Hematopoietic multipotent progenitor cell treated with erythropoietin and hydrocortisone succinate and interleukin-3 and kit ligand, for 17 days (in vitro differentiated cells): Measurements from ENCODE around the gene SLC1A5.
"Not testable (repeated sequence)": the region's sequence is repeated elsewhere in the genome, so short reads cannot be mapped to it uniquely, and the experiment has no call there.

Experiments used
- DNase-seq: peaks from one replicate; pipeline ENCODE4 v3.0.0-alpha.2; 2015; ENCODE audit warnings: low spot score

Gene SLC1A5

DNA sequence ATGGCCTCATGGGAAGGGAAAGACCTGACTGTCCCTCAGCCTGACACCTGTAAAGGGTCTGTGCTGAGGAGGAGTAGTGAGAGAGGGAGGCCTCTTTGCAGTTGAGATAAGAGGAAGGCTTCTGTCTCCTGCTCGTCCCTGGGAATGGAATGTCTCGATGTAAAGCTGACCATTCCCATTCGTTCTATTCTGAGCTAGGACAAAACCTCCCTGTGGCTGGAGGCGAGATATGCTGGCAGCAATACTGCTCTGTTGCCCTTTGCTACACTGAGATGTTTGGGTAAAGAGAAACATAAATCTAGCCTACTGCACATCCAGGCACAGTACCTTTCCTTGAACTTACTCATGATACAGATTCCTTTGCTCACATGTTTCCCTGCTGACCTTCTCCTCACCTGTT is 19.6 kb downstream of the SLC1A5 start:
- not testable (repeated sequence) for DNase-seq

DNA sequence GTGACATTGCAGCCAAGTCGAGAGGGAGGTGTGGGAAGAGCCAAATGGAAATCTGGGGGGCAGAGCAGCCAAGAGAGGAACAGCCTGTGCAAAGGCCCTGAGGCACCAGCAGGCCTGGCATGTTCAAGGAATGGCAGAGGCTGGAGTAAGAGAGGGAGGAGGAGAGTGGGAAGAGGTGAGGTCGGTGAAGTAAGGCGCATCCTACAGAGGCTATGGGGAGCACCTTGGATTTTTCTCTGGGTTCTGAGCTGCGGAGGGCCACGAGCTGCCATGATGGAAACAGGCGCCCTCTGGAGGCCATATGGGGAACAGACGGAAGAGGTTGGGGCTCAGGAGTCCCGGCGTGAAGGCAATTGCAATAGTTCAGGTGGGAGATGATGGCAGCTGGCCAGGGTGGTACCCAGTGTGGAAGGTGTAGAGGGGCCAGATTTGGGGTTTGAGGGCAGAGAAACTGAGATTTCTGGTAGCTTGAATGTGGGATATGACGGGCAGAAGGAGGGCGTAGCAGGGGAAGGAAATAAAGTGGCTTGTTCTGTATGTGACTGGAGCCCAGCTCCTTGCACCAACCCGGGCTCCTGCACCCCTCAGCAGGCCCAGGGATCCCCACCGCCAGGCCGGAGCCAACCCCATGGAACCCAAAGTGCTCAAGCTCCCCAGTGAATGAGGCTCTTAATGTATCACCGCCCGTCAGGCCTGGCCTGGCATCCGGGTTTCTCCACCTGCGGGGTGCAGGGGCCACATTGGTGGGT is 21.7 kb downstream of the SLC1A5 start:
- DNase-seq = peak; percentile 81

DNA sequence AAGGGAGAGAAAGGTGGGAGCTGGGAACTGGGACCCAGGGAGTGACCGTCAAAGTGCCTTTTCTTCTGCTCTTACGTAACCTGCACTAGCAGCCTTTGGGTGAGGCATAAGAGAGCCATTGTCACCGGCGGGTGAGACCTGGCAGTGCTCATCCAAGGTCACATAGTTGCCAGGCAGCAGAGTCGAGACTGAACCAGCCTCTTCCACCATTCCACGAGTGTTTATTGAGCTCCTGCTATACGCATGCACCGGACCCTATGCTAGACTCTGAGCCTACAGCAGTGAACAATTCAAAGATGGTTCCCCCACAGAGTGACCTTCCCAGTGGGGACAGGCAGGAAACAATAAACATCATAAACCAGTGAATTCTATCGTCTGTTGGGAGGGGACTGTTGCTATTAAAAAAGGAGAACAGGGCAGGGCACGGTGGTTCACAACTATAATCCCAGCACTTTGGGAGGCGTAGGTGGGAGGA is 23.5 kb downstream of the SLC1A5 start:
- DNase-seq = no peak

GRCh38 chr19:46762245-46762890 is 26.0 kb downstream of the SLC1A5 start:
- DNase-seq = no peak

GRCh38 chr19:46761418-46761831 is 27.0 kb downstream of the SLC1A5 start:
- DNase-seq = no peak

- DNase-seq = not testable (repeated sequence)
Measured at GRCh38 chr19:46760897-46761296, 27.5 kb downstream of the SLC1A5 start.

DNA sequence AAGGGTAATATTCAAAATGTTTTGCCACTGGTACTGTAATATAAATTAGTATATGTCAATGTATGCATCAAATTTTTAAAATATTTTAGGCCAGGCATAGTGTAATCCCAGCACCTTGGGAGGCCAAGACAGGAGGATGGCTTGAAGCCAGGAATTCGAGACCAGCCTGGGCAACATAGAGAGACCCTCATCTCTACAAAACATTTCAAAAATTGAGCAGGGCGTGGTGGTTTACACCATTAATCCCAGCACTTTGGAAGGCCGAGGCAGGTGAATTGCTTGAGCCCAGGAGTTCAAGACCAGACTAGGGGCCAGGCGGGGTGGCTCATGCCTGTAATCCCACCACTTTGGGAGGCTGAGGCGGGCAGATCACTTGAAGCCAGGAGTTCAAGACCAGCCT is 28.0 kb downstream of the SLC1A5 start:
- DNase-seq = no peak

GRCh38 chr19:46759817-46760333 is 28.5 kb downstream of the SLC1A5 start:
- no peak for DNase-seq

DNA sequence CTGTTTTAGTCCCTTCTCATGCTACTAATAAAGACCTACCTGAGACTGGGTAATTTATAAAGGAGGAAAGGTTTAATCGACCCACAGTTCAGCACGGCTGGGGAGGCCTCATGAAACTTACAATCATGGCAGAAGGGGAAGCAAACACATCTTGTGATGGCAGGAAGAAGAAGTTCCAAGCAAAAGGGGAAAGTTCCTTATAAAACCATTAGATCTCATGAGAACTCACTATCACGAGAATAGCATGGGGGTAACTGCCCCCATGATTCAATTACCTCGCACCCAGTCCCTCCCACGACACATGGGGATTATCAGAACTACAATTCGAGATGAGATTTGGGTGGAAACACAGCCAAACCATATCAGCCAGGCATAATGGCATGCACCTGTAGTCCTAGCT is 29.2 kb downstream of the SLC1A5 start:
- no peak for DNase-seq

GRCh38 chr19:46756544-46756888 is 31.9 kb downstream of the SLC1A5 start:
- DNase-seq = no peak

DNA sequence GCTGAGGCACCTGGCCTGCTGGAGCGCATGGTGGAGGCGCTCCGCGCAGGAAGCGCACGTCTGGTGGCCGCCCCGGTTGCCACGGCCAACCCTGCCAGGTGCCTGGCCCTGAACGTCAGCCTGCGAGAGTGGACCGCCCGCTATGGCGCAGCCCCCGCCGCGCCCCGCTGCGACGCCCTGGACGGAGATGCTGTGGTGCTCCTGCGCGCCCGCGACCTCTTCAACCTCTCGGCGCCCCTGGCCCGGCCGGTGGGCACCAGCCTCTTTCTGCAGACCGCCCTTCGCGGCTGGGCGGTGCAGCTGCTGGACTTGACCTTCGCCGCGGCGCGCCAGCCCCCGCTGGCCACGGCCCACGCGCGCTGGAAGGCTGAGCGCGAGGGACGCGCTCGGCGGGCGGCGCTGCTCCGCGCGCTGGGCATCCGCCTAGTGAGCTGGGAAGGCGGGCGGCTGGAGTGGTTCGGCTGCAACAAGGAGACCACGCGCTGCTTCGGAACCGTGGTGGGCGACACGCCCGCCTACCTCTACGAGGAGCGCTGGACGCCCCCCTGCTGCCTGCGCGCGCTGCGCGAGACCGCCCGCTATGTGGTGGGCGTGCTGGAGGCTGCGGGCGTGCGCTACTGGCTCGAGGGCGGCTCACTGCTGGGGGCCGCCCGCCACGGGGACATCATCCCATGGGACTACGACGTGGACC is 32.4 kb downstream of the SLC1A5 start:
- no peak for DNase-seq

DNA sequence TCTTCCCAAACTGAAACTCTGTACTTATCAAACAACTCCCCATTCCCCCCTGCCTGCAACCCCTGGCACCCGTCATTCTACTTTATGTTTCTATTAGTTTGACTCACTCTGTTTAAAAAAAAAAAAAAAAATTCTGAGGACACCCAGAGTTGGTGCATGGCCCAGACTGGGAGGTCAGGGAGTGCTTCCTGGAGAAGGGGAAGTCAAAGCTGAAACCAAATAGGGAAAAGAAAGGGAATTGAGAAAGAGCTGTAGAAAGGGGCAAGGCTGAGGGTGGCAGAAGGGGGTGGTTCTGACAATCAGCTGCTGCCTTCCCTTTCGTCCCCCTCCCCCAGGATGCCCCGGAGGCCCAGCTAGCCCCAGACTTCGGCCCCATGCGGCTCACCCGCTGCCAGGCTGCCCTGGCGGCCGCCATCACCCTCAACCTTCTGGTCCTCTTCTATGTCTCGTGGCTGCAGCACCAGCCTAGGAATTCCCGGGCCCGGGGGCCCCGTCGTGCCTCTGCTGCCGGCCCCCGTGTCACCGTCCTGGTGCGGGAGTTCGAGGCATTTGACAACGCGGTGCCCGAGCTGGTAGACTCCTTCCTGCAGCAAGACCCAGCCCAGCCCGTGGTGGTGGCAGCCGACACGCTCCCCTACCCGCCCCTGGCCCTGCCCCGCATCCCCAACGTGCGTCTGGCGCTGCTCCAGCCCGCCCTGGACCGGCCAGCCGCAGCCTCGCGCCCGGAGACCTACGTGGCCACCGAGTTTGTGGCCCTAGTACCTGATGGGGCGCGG is 33.1 kb downstream of the SLC1A5 start:
- no peak for DNase-seq

- peak; percentile 80 for DNase-seq
Measured at GRCh38 chr19:46753420-46754155, 34.8 kb downstream of the SLC1A5 start.

DNA sequence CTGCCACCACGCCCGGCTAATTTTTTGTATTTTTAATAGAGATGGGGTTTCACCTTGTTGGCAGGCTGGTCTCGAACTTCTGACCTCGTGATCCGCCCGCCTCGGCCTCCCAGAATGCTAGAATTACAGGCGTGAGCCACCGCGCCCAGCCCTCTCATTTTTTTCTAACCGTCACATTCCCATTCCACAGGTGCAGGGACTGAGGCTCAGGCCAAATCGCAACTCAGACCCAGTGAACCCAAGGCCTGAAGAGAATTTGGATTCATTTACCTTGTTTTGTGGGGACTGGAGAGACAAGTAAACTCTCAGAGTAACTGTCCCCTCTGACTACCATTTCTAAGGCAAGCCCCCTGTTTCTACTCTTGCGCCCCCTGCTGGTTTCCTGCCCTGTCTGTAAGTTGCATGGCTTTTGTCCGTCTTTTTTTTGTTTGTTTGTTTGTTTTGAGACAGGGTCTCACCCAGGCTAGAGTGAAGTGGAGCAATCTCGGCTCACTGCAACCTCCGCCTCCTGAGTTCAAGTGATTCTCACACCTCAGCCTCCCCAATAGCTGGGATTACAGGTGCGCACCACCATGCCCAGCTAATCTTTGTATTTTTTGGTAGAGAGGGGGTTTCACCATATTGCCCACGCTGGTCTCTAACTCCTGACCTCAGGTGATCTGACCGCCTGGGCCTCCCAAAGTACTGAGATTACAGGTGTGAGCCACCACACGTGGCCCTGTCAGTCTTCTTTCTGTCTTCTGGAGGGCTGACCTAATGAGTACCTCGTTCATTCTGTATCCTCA is 39.9 kb downstream of the SLC1A5 start:
- peak; percentile 77 for DNase-seq

- DNase-seq = peak; percentile 73
Measured at GRCh38 chr19:46746281-46747057, 41.9 kb downstream of the SLC1A5 start, which contains the start of gene STRN4. Gene STRN4, minus strand, starts transcription at chr19:46746450. Its CDS starts 20 bp downstream, at chr19:46746430.

DNA sequence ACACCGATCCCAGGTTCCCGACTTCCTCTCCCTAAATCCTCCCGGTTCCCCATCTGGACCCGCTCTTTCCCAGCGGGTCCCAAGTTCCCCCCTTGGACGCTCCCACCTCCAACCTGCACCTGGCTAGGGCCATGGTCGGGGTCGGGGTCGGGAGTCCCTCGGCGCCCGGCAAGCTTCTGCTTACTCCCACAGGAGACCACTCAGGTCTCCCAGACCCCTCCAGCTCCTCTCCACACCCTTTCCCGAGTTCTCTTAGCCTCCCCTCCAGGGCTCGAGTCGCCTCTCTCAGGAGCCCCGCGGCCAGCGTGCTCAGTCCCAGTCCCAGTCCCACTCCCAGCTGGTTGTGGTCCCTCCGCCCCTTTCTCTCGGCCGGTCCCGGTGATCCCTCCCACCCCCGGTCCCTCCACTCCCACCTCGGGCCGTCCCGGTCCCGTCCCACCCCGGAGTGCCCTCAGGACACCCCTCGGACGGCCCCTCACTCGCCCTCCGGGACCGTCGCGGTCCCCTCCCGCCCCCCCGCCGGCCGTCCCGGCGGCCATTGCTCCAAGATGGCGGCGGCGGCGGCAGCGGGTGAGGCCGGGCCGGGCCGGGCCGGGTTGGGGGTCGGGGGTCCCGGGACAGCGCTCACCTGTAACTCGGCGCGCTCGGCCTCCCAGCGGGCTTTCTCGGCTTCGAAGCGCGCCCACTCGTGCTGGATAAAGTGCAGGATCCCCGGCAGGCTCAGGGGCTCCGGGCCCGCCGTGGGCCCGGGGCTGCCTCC is 42.7 kb downstream of the SLC1A5 start, which contains the start of gene FKRP:
FKRP (plus strand) TSS at position 537 of the 760 bp plus-strand sequence. CDS start 9,394 bp downstream, outside the sequence.
- DNase-seq = peak; percentile 58

GRCh38 chr19:46745030-46745429 is 43.4 kb downstream of the SLC1A5 start:
- DNase-seq = no peak

- DNase-seq = no peak
Measured at GRCh38 chr19:46744005-46744691, 44.2 kb downstream of the SLC1A5 start.
